SK-N-SH treated with all-trans-retinoic acid at 6 μM for 48 hours (cell line): ENCODE results near the gene CDH4.

Experiments used
- ARNTL ChIP-seq: fragments of 450-650 bp; formaldehyde crosslinking; IDR thresholded peaks from 2 replicates; pipeline ENCODE4 v1.5.0; 2020; ENCODE audit warnings: low read depth, mild to moderate bottlenecking, moderate library complexity, borderline replicate concordance
- BACH2 ChIP-seq: fragments of 250-450 bp; sonication (Bioruptor Pico); IDR thresholded peaks from 2 replicates; pipeline ENCODE4 v1.9.0; 2021; ENCODE audit warnings: mild to moderate bottlenecking, borderline replicate concordance
- CSDC2 ChIP-seq: fragments of 250-450 bp; sonication (Bioruptor Pico); IDR thresholded peaks from 2 replicates; pipeline ENCODE4 v1.5.0; 2020; ENCODE audit warnings: mild to moderate bottlenecking, moderate library complexity
- ISL1 ChIP-seq: fragments of 250-450 bp; sonication (Bioruptor Pico); IDR thresholded peaks from 2 replicates; pipeline ENCODE4 v2.1.2; 2022; ENCODE audit warnings: mild to moderate bottlenecking, moderate library complexity
- RARB ChIP-seq: fragments of 250-450 bp; sonication (Bioruptor Pico); IDR thresholded peaks from 2 replicates; pipeline ENCODE4 v1.8.0; 2021; ENCODE audit warnings: mild to moderate bottlenecking, moderate library complexity
- TOX ChIP-seq: fragments of 250-450 bp; sonication (Bioruptor Pico); IDR thresholded peaks from 2 replicates; pipeline ENCODE4 v1.8.0; 2021; ENCODE audit warnings: mild to moderate bottlenecking, moderate library complexity, borderline replicate concordance
- ZFP3 ChIP-seq: fragments of 250-450 bp; sonication (Bioruptor Pico); IDR thresholded peaks from 2 replicates; pipeline ENCODE4 v1.5.0; 2020; ENCODE audit warnings: mild to moderate bottlenecking, moderate library complexity
- ZFP30 ChIP-seq: fragments of 450-650 bp; formaldehyde crosslinking; IDR thresholded peaks from 2 replicates; pipeline ENCODE4 v1.5.0; 2022; ENCODE audit warnings: mild to moderate bottlenecking, moderate library complexity
- ZNF70 ChIP-seq: fragments of 450-650 bp; formaldehyde crosslinking; IDR thresholded peaks from 2 replicates; pipeline ENCODE4 v1.5.0; 2020; ENCODE audit warnings: mild to moderate bottlenecking, moderate library complexity
- ZNF8 ChIP-seq: fragments of 450-650 bp; formaldehyde crosslinking; IDR thresholded peaks from 2 replicates; pipeline ENCODE4 v1.5.0; 2020; ENCODE audit warnings: mild to moderate bottlenecking, moderate library complexity
- TF ChIP-seq, protein P1 (sequence below): fragments of 250-450 bp; sonication (Bioruptor Pico); IDR thresholded peaks from 2 replicates; pipeline ENCODE4 v1.8.0; 2020; ENCODE audit warnings: mild to moderate bottlenecking, moderate library complexity, borderline replicate concordance
- TF ChIP-seq, protein P2 (sequence below): fragments of 250-450 bp; sonication (Bioruptor Pico); IDR thresholded peaks from 2 replicates; pipeline ENCODE4 v1.5.0; 2020; ENCODE audit warnings: mild to moderate bottlenecking, moderate library complexity

DNA sequence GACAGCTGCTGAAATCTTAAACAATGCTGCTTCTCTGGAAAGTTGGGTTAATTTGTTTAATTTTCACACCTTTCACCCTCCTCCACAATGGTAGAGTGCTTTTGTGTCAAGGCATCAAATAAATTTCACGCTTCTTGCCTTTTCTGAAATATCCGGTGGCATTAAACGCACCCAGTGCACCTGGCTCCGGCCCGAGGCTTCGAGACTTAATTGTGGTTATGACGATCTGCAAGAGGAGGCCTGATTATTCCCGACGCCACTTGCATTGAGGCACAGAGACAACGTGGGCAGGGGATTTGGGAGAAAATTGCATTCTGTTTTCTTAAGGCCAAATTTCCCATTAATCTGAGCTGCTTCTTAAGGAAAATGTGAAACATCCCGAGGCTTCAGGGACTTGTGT, 152.2 kb downstream of the CDH4 start:
- TF ChIP-seq RARB (CRISPR knock-in tag) (no peak), ISL1 (no peak), ARNTL (CRISPR knock-in tag) (no peak), ZFP3 (CRISPR knock-in tag) (no peak), BACH2 (no peak), ZFP30 (CRISPR knock-in tag) (no peak), ZNF8 (CRISPR knock-in tag) (no peak), CSDC2 (no peak), ZNF70 (CRISPR knock-in tag) (no peak), TOX (no peak)
- TF ChIP-seq, protein P1, sequence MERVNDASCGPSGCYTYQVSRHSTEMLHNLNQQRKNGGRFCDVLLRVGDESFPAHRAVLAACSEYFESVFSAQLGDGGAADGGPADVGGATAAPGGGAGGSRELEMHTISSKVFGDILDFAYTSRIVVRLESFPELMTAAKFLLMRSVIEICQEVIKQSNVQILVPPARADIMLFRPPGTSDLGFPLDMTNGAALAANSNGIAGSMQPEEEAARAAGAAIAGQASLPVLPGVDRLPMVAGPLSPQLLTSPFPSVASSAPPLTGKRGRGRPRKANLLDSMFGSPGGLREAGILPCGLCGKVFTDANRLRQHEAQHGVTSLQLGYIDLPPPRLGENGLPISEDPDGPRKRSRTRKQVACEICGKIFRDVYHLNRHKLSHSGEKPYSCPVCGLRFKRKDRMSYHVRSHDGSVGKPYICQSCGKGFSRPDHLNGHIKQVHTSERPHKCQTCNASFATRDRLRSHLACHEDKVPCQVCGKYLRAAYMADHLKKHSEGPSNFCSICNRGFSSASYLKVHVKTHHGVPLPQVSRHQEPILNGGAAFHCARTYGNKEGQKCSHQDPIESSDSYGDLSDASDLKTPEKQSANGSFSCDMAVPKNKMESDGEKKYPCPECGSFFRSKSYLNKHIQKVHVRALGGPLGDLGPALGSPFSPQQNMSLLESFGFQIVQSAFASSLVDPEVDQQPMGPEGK (CRISPR knock-in tag) = no peak
- TF ChIP-seq, protein P2, sequence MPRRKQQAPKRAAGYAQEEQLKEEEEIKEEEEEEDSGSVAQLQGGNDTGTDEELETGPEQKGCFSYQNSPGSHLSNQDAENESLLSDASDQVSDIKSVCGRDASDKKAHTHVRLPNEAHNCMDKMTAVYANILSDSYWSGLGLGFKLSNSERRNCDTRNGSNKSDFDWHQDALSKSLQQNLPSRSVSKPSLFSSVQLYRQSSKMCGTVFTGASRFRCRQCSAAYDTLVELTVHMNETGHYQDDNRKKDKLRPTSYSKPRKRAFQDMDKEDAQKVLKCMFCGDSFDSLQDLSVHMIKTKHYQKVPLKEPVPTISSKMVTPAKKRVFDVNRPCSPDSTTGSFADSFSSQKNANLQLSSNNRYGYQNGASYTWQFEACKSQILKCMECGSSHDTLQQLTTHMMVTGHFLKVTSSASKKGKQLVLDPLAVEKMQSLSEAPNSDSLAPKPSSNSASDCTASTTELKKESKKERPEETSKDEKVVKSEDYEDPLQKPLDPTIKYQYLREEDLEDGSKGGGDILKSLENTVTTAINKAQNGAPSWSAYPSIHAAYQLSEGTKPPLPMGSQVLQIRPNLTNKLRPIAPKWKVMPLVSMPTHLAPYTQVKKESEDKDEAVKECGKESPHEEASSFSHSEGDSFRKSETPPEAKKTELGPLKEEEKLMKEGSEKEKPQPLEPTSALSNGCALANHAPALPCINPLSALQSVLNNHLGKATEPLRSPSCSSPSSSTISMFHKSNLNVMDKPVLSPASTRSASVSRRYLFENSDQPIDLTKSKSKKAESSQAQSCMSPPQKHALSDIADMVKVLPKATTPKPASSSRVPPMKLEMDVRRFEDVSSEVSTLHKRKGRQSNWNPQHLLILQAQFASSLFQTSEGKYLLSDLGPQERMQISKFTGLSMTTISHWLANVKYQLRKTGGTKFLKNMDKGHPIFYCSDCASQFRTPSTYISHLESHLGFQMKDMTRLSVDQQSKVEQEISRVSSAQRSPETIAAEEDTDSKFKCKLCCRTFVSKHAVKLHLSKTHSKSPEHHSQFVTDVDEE = no peak
